ENCODE data around the gene KRTCAP3.

DNA sequence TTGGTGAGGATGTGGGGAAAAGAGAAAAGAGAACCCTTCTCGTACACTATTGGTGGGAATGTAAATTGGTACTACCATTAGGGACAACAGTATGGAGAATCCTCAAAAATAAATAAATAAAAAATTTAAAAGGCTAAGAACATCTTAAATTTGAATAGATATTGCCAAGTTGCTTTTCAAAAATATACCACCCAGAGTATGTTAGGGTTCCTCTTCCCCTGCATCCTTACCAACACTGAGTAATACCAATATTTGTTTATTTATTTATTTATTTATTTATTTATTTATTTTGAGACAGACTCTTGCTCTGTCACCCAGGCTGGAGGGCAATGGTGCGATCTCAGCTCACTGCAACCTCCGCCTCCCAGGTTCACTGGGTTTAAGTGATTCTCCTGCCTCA is 19.2 kb upstream of the KRTCAP3 start:
- no peak for TF ChIP-seq CTCF (IDR thresholded peaks at IDR 0.05)
- TF ChIP-seq POLR2A (IDR thresholded peaks at IDR 0.05): no peak

All from Peyer's patch (tissue), 4 donors.